ENCODE measurements around the gene MED15. TPM values are rescaled to one million over a fixed set of nuclear protein-coding genes. Genes with fewer than 3 reads are reported as not detected.
"Not testable (repeated sequence)": the region's sequence is repeated elsewhere in the genome, so short reads cannot be mapped to it uniquely, and the experiment has no call there.

MED15 gene
- total RNA-seq, 2 donors from 2014 or later: 171 to 178 TPM

DNA sequence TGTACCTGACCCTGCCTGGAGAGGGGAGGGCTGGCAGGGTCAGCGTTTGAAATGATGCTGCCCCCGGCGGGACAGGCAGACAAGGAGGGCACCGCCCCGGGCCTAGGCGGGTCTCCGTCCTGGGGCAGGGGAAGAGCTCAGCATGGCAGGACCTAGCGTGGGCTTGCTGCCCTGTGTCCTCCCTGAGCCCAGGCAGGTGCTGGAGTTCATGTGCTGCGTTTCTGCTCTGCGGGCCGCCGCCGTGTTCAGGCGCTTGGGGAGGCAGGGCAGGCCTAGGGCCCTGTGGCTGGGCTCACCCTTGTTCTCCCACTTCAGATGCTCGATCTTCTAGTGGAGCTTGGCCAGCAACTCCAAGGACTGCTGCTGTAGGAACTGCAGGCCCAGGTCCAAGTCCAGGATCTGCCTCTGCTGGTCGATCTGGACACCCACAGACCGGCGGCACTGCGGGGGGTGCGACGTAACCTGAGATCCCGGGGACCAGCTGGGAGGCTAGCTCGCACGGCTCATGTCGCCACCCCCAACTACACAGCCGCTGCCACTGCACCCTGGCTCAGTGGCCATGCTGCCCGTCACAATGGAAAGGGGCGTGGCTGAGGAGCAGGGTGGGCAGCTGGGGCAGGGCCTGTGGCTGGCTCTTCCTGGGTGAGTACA, 84.4 kb downstream of the MED15 start:
- DNase-seq (ENCODE audit: low spot score) (no peak), ATAC-seq (peak in 1 of 2 donors; percentile 20)
- H3K27ac Mint-ChIP-seq: no peak overlapping the region
- H3K27me3 Mint-ChIP-seq: no peaks in the 10 kb centered on the region
- H3K9me3 Mint-ChIP-seq: no peaks in the 10 kb centered on the region
- no peaks in the 10 kb centered on the region for H3K36me3 Mint-ChIP-seq
- H3K4me1 Mint-ChIP-seq (ENCODE audit: low read depth in 2 of 2): peaks cover 7 to 16% of the 10 kb centered on the region in 2 donors
- H3K4me3 Mint-ChIP-seq: no peak overlapping the region

DNA sequence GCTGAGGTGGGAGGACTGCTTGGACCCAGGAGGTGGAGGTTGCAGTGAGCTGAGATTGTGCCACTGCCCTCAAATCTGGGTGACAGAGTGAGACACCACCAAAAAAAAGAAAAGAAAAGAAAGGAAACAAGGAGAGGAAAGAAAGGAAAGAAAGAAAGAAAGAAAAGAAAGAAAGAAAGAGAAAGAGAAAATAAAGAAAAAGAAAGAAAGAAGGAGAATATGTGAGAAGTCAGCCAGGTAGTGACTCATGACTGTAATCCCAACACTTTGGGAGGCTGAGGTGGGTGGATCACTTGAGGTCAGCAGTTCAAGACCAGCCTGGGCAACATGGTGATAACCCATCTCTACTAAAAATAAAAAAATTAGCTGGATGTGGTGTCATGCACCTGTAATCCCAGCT, 86.6 kb downstream of the MED15 start:
- peaks cover 7 to 16% of the 10 kb centered on the region in 2 donors for H3K4me1 Mint-ChIP-seq (ENCODE audit: low read depth in 2 of 2)
- peak overlapping the region; percentile 33 to 45 for H3K27ac Mint-ChIP-seq
- not testable (repeated sequence) for H3K4me3 Mint-ChIP-seq; DNase-seq (ENCODE audit: low spot score); H3K27me3 Mint-ChIP-seq; H3K9me3 Mint-ChIP-seq; H3K36me3 Mint-ChIP-seq; ATAC-seq

GRCh38 chr22:20594486-20594885, 87.1 kb downstream of the MED15 start:
- not testable (repeated sequence) for DNase-seq (ENCODE audit: low spot score)

GRCh38 chr22:20595461-20595860, 88.1 kb downstream of the MED15 start:
- H3K27ac Mint-ChIP-seq: no peak overlapping the region
- peaks cover 7 to 16% of the 10 kb centered on the region in 2 donors for H3K4me1 Mint-ChIP-seq (ENCODE audit: low read depth in 2 of 2)
- no peaks in the 10 kb centered on the region for H3K27me3 Mint-ChIP-seq
- no peaks in the 10 kb centered on the region for H3K36me3 Mint-ChIP-seq
- H3K4me3 Mint-ChIP-seq: no peak overlapping the region
- H3K9me3 Mint-ChIP-seq: no peaks in the 10 kb centered on the region
- no peak for DNase-seq (ENCODE audit: low spot score)
- no peak for ATAC-seq

More at GRCh38 chr22:20594486-20594885, 87.1 kb downstream of the MED15 start:
- ATAC-seq, H3K9me3 Mint-ChIP-seq, H3K4me3 Mint-ChIP-seq, H3K36me3 Mint-ChIP-seq, H3K27me3 Mint-ChIP-seq, H3K27ac Mint-ChIP-seq: not testable (repeated sequence)
- peaks cover 7 to 16% of the 10 kb centered on the region in 2 donors for H3K4me1 Mint-ChIP-seq (ENCODE audit: low read depth in 2 of 2)

DNA sequence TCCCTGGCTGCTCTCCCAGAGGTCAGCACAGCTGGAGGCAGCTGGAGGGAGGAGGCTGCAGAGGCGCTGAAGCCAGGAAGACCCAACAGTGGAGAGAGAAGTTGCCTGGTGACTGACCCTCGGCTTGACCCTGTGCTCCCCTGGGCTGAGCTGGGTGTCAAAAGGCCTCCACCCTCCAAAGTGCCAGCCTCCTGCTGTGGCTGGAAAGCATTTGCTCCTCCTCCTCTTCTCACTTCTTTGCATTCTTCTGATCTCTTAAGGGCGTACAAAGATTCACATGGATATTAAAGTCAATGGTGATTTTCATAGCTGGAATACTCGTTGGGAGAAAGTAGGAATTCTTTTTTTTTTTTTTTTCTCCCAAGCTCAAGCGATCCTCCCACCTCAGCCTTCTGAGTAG, 91.7 kb downstream of the MED15 start:
- no peak overlapping the region for H3K27ac Mint-ChIP-seq
- H3K4me1 Mint-ChIP-seq (ENCODE audit: low read depth in 2 of 2): peaks cover 2 to 7% of the 10 kb centered on the region in 2 donors
- no peaks in the 10 kb centered on the region for H3K9me3 Mint-ChIP-seq
- no peaks in the 10 kb centered on the region for H3K27me3 Mint-ChIP-seq
- no peak for DNase-seq (ENCODE audit: low spot score)
- no peak overlapping the region for H3K4me3 Mint-ChIP-seq
- no peaks in the 10 kb centered on the region for H3K36me3 Mint-ChIP-seq
- no peak for ATAC-seq

- ATAC-seq (no peak), DNase-seq (ENCODE audit: low spot score) (no peak)
- no peak overlapping the region for H3K27ac Mint-ChIP-seq
- H3K9me3 Mint-ChIP-seq: no peaks in the 10 kb centered on the region
- H3K27me3 Mint-ChIP-seq: no peaks in the 10 kb centered on the region
- H3K4me3 Mint-ChIP-seq: no peak overlapping the region
- H3K36me3 Mint-ChIP-seq: no peaks in the 10 kb centered on the region
- peaks cover 0 to 10% of the 10 kb centered on the region in 2 donors for H3K4me1 Mint-ChIP-seq (ENCODE audit: low read depth in 2 of 2)
Measured at GRCh38 chr22:20600137-20600673, 92.8 kb downstream of the MED15 start.

GRCh38 chr22:20601308-20601707, 93.9 kb downstream of the MED15 start:
- no peak overlapping the region for H3K4me3 Mint-ChIP-seq
- H3K4me1 Mint-ChIP-seq (ENCODE audit: low read depth in 2 of 2): peaks cover 0 to 15% of the 10 kb centered on the region in 2 donors
- DNase-seq (ENCODE audit: low spot score) (no peak), ATAC-seq (no peak)
- H3K27ac Mint-ChIP-seq: no peak overlapping the region
- no peaks in the 10 kb centered on the region for H3K9me3 Mint-ChIP-seq
- no peaks in the 10 kb centered on the region for H3K36me3 Mint-ChIP-seq
- H3K27me3 Mint-ChIP-seq: no peaks in the 10 kb centered on the region

DNA sequence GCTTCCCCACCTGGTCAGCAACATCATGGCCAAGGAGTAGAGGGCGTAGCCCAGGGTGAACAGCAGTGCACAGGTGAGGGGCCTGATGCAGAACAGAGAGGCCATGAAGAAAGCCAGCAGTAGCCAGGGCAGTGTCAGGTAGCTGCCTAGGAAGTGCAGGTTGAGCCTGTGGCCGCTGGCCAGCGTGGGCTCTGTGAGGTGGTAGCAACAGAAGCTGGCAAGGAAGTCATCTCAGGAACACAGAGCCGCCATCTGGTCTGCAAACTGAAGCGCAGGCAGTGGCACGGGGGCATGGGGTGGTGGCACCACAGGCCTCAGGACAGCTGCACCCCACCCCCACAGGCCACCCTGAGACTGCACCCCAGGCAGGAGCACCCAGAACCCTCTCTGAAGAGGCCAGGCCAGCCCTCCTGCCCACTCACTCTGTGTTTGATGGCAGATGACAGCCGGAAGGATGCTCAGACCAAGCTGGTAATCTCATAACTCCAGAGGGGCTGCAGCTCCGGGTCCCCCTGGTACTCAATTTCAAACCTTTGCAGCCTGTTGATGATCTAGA, 95.3 kb downstream of the MED15 start:
- H3K4me3 Mint-ChIP-seq: no peak overlapping the region
- no peaks in the 10 kb centered on the region for H3K27me3 Mint-ChIP-seq
- no peaks in the 10 kb centered on the region for H3K9me3 Mint-ChIP-seq
- H3K36me3 Mint-ChIP-seq: no peaks in the 10 kb centered on the region
- no peak for ATAC-seq
- H3K4me1 Mint-ChIP-seq (ENCODE audit: low read depth in 2 of 2): peaks cover 0 to 19% of the 10 kb centered on the region in 2 donors
- H3K27ac Mint-ChIP-seq: no peak overlapping the region
- DNase-seq (ENCODE audit: low spot score): no peak

DNA sequence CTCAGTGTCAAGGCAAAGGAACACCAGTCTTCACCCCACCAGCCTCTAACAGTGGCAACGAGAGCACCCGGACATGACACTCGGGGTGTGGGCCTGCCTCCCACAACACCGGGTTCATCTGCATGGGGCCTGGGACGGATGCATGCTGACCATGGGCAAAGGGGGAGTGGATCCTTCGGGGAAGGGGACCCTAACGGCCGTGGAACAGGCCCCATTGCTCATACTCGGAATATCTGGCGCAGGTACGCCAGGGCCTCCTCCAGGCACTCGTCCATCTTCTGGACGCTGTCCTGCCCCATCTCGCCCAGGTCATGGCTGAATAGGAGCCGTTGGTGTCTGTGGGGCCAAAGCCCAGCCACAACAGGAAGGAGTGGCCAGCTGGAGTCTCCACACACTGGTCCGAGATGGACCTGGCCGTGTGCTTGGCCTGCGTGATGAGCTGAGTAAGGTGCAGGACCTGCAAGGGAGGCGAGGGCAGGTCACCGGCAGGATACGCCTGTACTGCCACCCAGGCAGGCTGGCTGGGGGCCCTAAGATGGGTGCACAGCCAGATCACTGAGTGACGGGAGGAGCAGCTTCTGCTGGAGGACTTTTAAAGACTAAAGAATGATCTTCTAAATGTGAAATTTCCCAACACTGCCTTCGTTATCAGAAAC, 96.8 kb downstream of the MED15 start:
- H3K36me3 Mint-ChIP-seq: no peaks in the 10 kb centered on the region
- H3K9me3 Mint-ChIP-seq: no peaks in the 10 kb centered on the region
- H3K4me1 Mint-ChIP-seq (ENCODE audit: low read depth in 2 of 2): peaks cover under 1 to 27% of the 10 kb centered on the region in 2 donors
- no peak overlapping the region for H3K4me3 Mint-ChIP-seq
- no peaks in the 10 kb centered on the region for H3K27me3 Mint-ChIP-seq
- no peak overlapping the region for H3K27ac Mint-ChIP-seq
- ATAC-seq (no peak), DNase-seq (ENCODE audit: low spot score) (no peak)

DNA sequence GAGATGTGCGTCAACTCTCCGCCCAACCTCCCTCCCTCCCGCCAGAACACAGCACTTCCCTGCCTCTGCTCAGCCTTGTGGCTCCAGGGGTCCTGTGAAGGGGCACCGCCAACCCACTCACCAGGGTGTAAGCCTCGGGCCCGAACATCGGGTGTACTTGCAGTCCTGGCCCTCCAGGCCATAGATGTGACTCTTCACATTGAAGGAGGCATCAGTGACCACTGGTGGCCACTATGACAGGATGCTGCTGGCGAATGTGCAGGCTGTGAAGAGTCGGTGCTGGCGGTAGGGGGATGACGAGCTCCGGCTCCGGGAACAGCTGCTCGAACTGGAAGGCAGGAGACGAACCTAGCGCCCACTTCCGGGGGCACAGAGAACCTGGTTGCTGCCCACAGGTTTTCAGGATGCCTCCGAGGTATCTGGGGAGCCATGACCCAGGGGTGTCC, 97.4 kb downstream of the MED15 start:
- Mint-ChIP-seq H3K27me3 (no peaks in the 10 kb centered on the region), H3K27ac (no peak overlapping the region), H3K36me3 (no peaks in the 10 kb centered on the region), H3K4me1 (ENCODE audit: low read depth in 2 of 2) (peaks cover 6 to 32% of the 10 kb centered on the region in 2 donors), H3K9me3 (no peaks in the 10 kb centered on the region), H3K4me3 (no peak overlapping the region)
- DNase-seq (ENCODE audit: low spot score) (no peak), ATAC-seq (no peak)

- Mint-ChIP-seq H3K4me3 (no peak overlapping the region), H3K27me3 (no peaks in the 10 kb centered on the region), H3K36me3 (no peaks in the 10 kb centered on the region), H3K27ac (no peak overlapping the region), H3K9me3 (no peaks in the 10 kb centered on the region), H3K4me1 (ENCODE audit: low read depth in 2 of 2) (peaks cover 11 to 37% of the 10 kb centered on the region in 2 donors)
- no peak for ATAC-seq
- DNase-seq (ENCODE audit: low spot score): no peak
Measured at GRCh38 chr22:20605328-20605727, 97.9 kb downstream of the MED15 start.

DNA sequence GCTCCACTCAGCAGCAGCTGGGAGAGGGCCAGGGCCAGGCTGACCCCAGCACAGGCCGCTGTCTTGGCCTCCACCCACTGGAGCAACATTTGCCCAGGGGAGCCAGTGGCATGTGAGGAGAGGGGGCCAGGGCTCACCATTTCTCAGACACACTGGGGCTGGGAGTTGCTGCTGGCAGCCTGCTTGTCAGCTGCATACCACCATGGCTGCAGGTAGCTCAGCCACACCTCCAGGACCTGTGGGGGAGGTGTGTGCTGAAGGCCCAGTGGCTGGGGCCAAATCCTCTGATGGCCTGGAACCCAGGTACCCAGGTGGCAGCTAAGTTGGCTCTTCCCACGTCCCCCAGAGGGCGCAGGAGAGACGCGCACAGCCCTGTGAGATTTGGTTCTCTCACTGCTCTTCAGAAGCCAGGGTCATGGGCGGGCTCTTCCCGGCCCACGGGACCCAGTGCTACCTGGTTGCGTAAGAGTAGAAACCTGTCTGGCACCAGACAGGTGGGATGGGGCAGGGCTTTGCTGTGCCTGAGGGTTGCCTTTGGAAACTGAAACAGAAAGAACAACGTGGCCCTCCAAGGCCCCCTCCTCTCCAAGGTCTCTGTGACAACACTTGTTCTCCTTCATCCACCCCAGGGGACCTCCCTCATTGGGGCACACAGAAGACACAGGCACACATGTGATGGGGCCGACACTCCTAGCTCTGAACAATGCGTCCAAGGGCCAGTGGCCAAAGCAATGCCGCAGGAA, 98.8 kb downstream of the MED15 start:
- H3K9me3 Mint-ChIP-seq: no peaks in the 10 kb centered on the region
- no peak overlapping the region for H3K4me3 Mint-ChIP-seq
- H3K27ac Mint-ChIP-seq: no peak overlapping the region

DNA sequence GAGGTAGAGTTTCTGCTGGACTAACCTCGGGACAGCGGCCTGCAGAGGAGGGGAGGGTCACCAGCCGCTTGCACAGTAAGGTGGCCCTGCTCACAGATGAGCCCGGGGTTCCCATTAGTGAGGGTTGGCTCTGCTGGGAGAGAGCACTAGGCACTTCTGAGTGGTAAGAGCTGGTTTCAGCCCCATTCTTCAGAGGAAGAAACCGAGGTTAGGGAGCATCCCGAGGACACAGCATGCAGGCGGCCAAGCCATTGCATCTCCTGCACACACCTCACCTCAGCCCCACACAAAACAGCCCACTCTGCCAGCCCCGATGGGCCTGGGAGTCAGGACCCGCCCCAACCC, 99.3 kb downstream of the MED15 start:
- no peak for ATAC-seq
- Mint-ChIP-seq H3K4me1 (ENCODE audit: low read depth in 2 of 2) (peaks cover 16 to 41% of the 10 kb centered on the region in 2 donors), H3K36me3 (no peaks in the 10 kb centered on the region), H3K4me3 (no peak overlapping the region), H3K27ac (no peak overlapping the region), H3K27me3 (no peaks in the 10 kb centered on the region), H3K9me3 (no peaks in the 10 kb centered on the region)
- no peak for DNase-seq (ENCODE audit: low spot score)

More for the DNA sequence above, 98.8 kb downstream of the MED15 start:
- peaks cover 16 to 38% of the 10 kb centered on the region in 2 donors for H3K4me1 Mint-ChIP-seq (ENCODE audit: low read depth in 2 of 2)
- DNase-seq (ENCODE audit: low spot score) (no peak), ATAC-seq (peak; percentile 66 to 77)
- H3K36me3 Mint-ChIP-seq: no peaks in the 10 kb centered on the region
- no peaks in the 10 kb centered on the region for H3K27me3 Mint-ChIP-seq
